ENCODE measurements around the gene CTTNBP2. TPM values are rescaled to one million over a fixed set of nuclear protein-coding genes. Genes with fewer than 3 reads are reported as not detected.

Gene CTTNBP2
- polyA plus RNA-seq, 2 donors, result 11.7 to 12.7 TPM

- Histone ChIP-seq H3K27ac (ENCODE audit: low read depth in 2 of 2, low read length in 1 of 2) (no peak overlapping the region), H3K9me3 (ENCODE audit: control insufficient read depth in 2 of 2, insufficient read depth in 1 of 2, low read depth in 1 of 2, low read length in 1 of 2) (no peaks in the 10 kb centered on the region), H3K4me1 (ENCODE audit: control insufficient read depth in 2 of 2, insufficient read depth in 2 of 2, low read length in 1 of 2) (no peaks in the 10 kb centered on the region), H3K36me3 (ENCODE audit: control insufficient read depth in 2 of 2, insufficient read depth in 2 of 2, low read length in 1 of 2) (no peaks in the 10 kb centered on the region), H3K4me3 (ENCODE audit: low read depth in 1 of 2, low read length in 2 of 2) (no peak overlapping the region), H3K27me3 (ENCODE audit: control insufficient read depth in 1 of 2, insufficient read depth in 2 of 2, low read length in 2 of 2) (no peaks in the 10 kb centered on the region)
- 33 to 56% methylated on average over 2 of the region's 2 CpGs for WGBS, 2 donors
These were observed 175.2 kb downstream of the CTTNBP2 start for GRCh38 chr7:117698018-117698417.

DNA sequence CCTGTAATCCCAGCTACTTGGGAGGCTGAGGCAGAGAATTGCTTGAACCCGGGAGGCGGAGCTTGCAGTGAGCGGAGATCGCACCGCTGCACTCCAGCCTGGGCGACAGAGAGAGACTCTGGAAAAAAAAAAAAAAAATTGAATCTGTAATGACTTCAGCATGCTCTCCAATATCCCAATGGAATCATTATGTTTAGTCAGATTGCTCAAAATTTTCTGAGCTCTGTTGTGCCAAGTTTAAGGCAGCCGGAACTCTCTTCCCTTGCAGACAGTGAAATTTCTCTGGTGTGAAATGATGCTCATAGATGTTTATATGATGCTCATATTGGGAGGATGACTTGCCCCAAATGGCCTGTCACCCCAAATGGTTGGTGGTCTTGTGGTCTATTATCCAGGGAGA, 180.9 kb downstream of the CTTNBP2 start:
- H3K27me3 ChIP-seq (ENCODE audit: control insufficient read depth in 1 of 2, insufficient read depth in 2 of 2, low read length in 2 of 2), result no peaks in the 10 kb centered on the region
- 97 to 98% methylated on average over 7 of the region's 7 CpGs for WGBS, 2 donors
- H3K9me3 ChIP-seq (ENCODE audit: control insufficient read depth in 2 of 2, insufficient read depth in 1 of 2, low read depth in 1 of 2, low read length in 1 of 2), result no peaks in the 10 kb centered on the region
- no peak overlapping the region for H3K27ac ChIP-seq (ENCODE audit: low read depth in 2 of 2, low read length in 1 of 2)
- H3K36me3 ChIP-seq (ENCODE audit: control insufficient read depth in 2 of 2, insufficient read depth in 2 of 2, low read length in 1 of 2), result no peaks in the 10 kb centered on the region
- no peak overlapping the region for H3K4me3 ChIP-seq (ENCODE audit: low read depth in 1 of 2, low read length in 2 of 2)
- no peaks in the 10 kb centered on the region for H3K4me1 ChIP-seq (ENCODE audit: control insufficient read depth in 2 of 2, insufficient read depth in 2 of 2, low read length in 1 of 2)

DNA sequence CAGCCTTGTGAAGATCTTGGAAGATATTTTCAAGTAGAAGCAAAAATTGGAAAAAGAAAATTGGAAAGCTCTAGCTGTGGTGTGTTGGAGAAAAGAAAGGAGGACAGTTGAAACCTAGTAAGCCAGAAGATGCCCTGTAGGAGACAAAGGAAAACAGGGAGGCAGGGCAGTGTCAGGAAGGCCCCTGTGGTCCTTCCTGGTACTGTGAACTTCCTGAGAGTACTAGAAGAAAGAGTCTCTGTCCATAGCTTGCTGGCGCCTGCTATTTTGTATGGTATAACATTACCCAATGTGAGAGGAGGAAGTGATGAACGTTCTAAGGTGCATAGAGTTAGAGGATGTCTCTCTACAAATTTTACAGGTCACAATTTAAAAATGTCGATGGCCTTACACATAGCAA, 183.1 kb downstream of the CTTNBP2 start:
- H3K27ac ChIP-seq (ENCODE audit: low read depth in 2 of 2, low read length in 1 of 2), result no peak overlapping the region
- WGBS, 2 donors, result 86 to 88% methylated on average over 3 of the region's 3 CpGs
- no peaks in the 10 kb centered on the region for H3K9me3 ChIP-seq (ENCODE audit: control insufficient read depth in 2 of 2, insufficient read depth in 1 of 2, low read depth in 1 of 2, low read length in 1 of 2)
- H3K27me3 ChIP-seq (ENCODE audit: control insufficient read depth in 1 of 2, insufficient read depth in 2 of 2, low read length in 2 of 2), result no peaks in the 10 kb centered on the region
- H3K4me3 ChIP-seq (ENCODE audit: low read depth in 1 of 2, low read length in 2 of 2), result no peak overlapping the region
- no peaks in the 10 kb centered on the region for H3K36me3 ChIP-seq (ENCODE audit: control insufficient read depth in 2 of 2, insufficient read depth in 2 of 2, low read length in 1 of 2)
- no peaks in the 10 kb centered on the region for H3K4me1 ChIP-seq (ENCODE audit: control insufficient read depth in 2 of 2, insufficient read depth in 2 of 2, low read length in 1 of 2)

GRCh38 chr7:117689406-117689805, 183.8 kb downstream of the CTTNBP2 start:
- H3K27ac ChIP-seq (ENCODE audit: low read depth in 2 of 2, low read length in 1 of 2), result peak overlapping the region; percentile 33 to 56
- H3K4me1 ChIP-seq (ENCODE audit: control insufficient read depth in 2 of 2, insufficient read depth in 2 of 2, low read length in 1 of 2), result no peaks in the 10 kb centered on the region
- H3K36me3 ChIP-seq (ENCODE audit: control insufficient read depth in 2 of 2, insufficient read depth in 2 of 2, low read length in 1 of 2), result no peaks in the 10 kb centered on the region
- no peaks in the 10 kb centered on the region for H3K9me3 ChIP-seq (ENCODE audit: control insufficient read depth in 2 of 2, insufficient read depth in 1 of 2, low read depth in 1 of 2, low read length in 1 of 2)
- H3K4me3 ChIP-seq (ENCODE audit: low read depth in 1 of 2, low read length in 2 of 2), result no peak overlapping the region
- no peaks in the 10 kb centered on the region for H3K27me3 ChIP-seq (ENCODE audit: control insufficient read depth in 1 of 2, insufficient read depth in 2 of 2, low read length in 2 of 2)

DNA sequence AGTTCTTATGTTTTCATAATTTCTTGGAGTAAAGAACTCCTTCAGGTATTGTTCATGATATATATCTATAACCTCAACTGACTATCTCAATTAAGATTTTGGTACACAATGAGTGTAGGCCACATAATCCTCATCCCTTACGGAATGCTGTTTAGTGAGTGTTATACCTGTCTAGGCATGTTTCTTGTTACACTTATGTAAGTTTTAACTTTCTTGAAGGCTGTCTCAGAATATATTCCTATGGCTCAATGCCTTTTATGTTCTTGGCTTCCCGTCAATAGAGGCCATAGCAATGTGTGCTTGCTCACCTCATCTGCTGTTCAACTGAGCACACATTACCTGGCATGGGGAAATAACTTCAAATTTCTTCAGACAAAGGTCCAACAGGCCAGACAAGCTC, 185.1 kb downstream of the CTTNBP2 start:
- H3K27ac ChIP-seq (ENCODE audit: low read depth in 2 of 2, low read length in 1 of 2), result peak overlapping the region in 1 of 2 donors; percentile 74
- WGBS, 2 donors, result 57 to 74% methylated on average over 2 of the region's 2 CpGs

GRCh38 chr7:117686311-117686935, 186.8 kb downstream of the CTTNBP2 start:
- Histone ChIP-seq H3K27ac (ENCODE audit: low read depth in 2 of 2, low read length in 1 of 2) (peak overlapping the region in 1 of 2 donors; percentile 14), H3K9me3 (ENCODE audit: control insufficient read depth in 2 of 2, insufficient read depth in 1 of 2, low read depth in 1 of 2, low read length in 1 of 2) (no peaks in the 10 kb centered on the region), H3K36me3 (ENCODE audit: control insufficient read depth in 2 of 2, insufficient read depth in 2 of 2, low read length in 1 of 2) (no peaks in the 10 kb centered on the region), H3K27me3 (ENCODE audit: control insufficient read depth in 1 of 2, insufficient read depth in 2 of 2, low read length in 2 of 2) (no peaks in the 10 kb centered on the region), H3K4me3 (ENCODE audit: low read depth in 1 of 2, low read length in 2 of 2) (no peak overlapping the region), H3K4me1 (ENCODE audit: control insufficient read depth in 2 of 2, insufficient read depth in 2 of 2, low read length in 1 of 2) (no peaks in the 10 kb centered on the region)

More for the DNA sequence above, 185.1 kb downstream of the CTTNBP2 start:
- no peak overlapping the region for H3K4me3 ChIP-seq (ENCODE audit: low read depth in 1 of 2, low read length in 2 of 2)
- H3K4me1 ChIP-seq (ENCODE audit: control insufficient read depth in 2 of 2, insufficient read depth in 2 of 2, low read length in 1 of 2), result no peaks in the 10 kb centered on the region
- no peaks in the 10 kb centered on the region for H3K36me3 ChIP-seq (ENCODE audit: control insufficient read depth in 2 of 2, insufficient read depth in 2 of 2, low read length in 1 of 2)
- no peaks in the 10 kb centered on the region for H3K9me3 ChIP-seq (ENCODE audit: control insufficient read depth in 2 of 2, insufficient read depth in 1 of 2, low read depth in 1 of 2, low read length in 1 of 2)
- H3K27me3 ChIP-seq (ENCODE audit: control insufficient read depth in 1 of 2, insufficient read depth in 2 of 2, low read length in 2 of 2), result no peaks in the 10 kb centered on the region

DNA sequence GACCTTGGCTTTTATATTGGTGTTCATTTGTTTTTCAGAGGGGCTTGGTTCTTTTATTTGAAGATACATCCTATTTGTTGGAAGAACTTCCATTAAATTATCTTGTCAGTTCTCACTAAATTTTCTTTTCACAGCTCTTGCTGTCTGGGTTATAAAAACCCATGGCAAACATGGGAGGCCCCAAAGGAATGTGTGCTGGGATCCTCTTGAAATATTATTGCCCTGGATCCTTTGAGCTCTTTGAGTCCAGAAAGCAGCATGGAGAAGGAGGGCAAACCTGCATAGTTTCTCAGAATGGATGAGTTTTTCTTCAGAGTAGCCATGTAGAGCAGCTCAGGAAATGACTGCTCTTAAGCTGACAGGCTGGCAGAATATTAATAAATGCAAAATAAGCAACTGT, 187.4 kb downstream of the CTTNBP2 start:
- no peaks in the 10 kb centered on the region for H3K4me1 ChIP-seq (ENCODE audit: control insufficient read depth in 2 of 2, insufficient read depth in 2 of 2, low read length in 1 of 2)
- H3K9me3 ChIP-seq (ENCODE audit: control insufficient read depth in 2 of 2, insufficient read depth in 1 of 2, low read depth in 1 of 2, low read length in 1 of 2), result no peaks in the 10 kb centered on the region
- H3K36me3 ChIP-seq (ENCODE audit: control insufficient read depth in 2 of 2, insufficient read depth in 2 of 2, low read length in 1 of 2), result no peaks in the 10 kb centered on the region
- H3K27me3 ChIP-seq (ENCODE audit: control insufficient read depth in 1 of 2, insufficient read depth in 2 of 2, low read length in 2 of 2), result no peaks in the 10 kb centered on the region
- H3K27ac ChIP-seq (ENCODE audit: low read depth in 2 of 2, low read length in 1 of 2), result no peak overlapping the region
- H3K4me3 ChIP-seq (ENCODE audit: low read depth in 1 of 2, low read length in 2 of 2), result no peak overlapping the region

DNA sequence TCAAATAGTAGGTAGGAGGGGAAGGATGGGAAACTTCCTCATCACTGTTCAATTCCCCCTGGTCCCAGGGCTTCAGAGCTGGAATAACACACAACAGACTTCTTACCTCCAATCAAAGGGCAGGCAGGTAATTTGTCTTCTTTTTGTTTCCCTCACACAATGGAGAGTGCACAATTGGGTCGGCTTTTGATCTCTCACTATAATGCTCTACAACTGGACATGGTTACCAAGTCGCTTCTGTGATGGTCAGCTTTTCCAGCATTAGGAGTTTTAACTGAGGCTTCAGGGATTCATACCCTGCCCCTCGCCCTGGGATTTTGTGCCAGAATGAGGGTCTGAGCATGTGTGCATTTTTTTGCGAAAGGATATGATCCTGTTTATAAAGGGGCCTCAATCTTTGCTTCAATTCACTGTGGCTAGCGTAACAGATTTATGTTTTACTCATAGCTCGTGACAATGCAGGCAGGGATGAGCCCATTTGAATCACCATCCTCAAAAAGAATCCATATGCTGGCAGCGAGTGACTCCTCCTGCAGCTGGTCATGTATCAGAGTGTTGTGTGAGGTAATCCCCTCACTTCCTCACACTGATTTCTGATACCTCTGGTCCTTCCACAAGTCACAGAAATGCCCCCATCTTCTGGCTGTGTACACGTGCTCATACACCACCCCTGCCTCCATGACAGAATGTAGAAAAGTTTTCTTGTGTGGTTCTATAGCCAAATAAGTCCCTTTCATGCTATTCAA, 189.6 kb downstream of the CTTNBP2 start:
- H3K27ac ChIP-seq (ENCODE audit: low read depth in 2 of 2, low read length in 1 of 2), result no peak overlapping the region
- H3K27me3 ChIP-seq (ENCODE audit: control insufficient read depth in 1 of 2, insufficient read depth in 2 of 2, low read length in 2 of 2), result no peaks in the 10 kb centered on the region
- no peaks in the 10 kb centered on the region for H3K9me3 ChIP-seq (ENCODE audit: control insufficient read depth in 2 of 2, insufficient read depth in 1 of 2, low read depth in 1 of 2, low read length in 1 of 2)
- H3K4me3 ChIP-seq (ENCODE audit: low read depth in 1 of 2, low read length in 2 of 2), result no peak overlapping the region
- WGBS, 2 donors, result 81% methylated on average over 8 of the region's 8 CpGs
- no peaks in the 10 kb centered on the region for H3K36me3 ChIP-seq (ENCODE audit: control insufficient read depth in 2 of 2, insufficient read depth in 2 of 2, low read length in 1 of 2)
- H3K4me1 ChIP-seq (ENCODE audit: control insufficient read depth in 2 of 2, insufficient read depth in 2 of 2, low read length in 1 of 2), result no peaks in the 10 kb centered on the region

DNA sequence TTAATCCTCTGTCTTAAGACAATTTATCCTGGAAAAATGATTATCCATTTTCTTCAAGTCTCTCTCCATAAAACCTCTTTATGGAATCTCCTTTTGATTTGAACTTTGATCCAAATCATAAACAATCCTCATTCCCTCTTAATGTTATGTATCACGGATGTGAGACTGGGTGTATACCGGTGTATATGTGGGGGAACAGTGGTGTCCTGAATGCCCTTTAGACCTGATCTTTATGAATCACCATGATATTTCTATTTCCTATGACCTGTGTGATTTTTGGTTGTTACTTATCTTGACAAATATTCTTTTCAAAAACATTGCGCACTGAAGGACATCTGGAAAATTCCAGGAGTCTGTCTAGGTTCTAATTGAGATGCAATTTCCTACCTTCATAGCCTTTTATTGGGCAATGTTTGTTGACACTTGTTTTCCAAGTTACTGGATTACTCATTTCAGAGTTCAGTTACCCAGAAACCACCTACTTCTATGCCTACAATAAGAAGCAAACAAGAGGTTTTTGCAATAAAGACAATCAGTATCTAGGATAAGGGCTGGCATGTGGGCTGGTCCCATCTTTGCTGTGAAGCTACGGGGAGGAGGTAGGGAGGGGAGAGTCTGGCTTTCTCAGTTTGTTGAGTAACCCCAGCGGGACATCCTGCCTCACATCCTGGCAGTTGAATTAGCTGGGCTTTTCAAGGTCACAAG, 190.4 kb downstream of the CTTNBP2 start:
- no peaks in the 10 kb centered on the region for H3K27me3 ChIP-seq (ENCODE audit: control insufficient read depth in 1 of 2, insufficient read depth in 2 of 2, low read length in 2 of 2)

More for the DNA sequence above, 190.4 kb downstream of the CTTNBP2 start:
- WGBS, 2 donors, result 59 to 62% methylated on average over 5 of the region's 5 CpGs
- no peak overlapping the region for H3K27ac ChIP-seq (ENCODE audit: low read depth in 2 of 2, low read length in 1 of 2)
- H3K4me1 ChIP-seq (ENCODE audit: control insufficient read depth in 2 of 2, insufficient read depth in 2 of 2, low read length in 1 of 2), result no peaks in the 10 kb centered on the region
- no peaks in the 10 kb centered on the region for H3K9me3 ChIP-seq (ENCODE audit: control insufficient read depth in 2 of 2, insufficient read depth in 1 of 2, low read depth in 1 of 2, low read length in 1 of 2)
- H3K36me3 ChIP-seq (ENCODE audit: control insufficient read depth in 2 of 2, insufficient read depth in 2 of 2, low read length in 1 of 2), result no peaks in the 10 kb centered on the region
- no peak overlapping the region for H3K4me3 ChIP-seq (ENCODE audit: low read depth in 1 of 2, low read length in 2 of 2)

All from esophagus (tissue), 2 donors.